ENCODE results near the gene INPP5F. TPM values are rescaled to one million over a fixed set of nuclear protein-coding genes. Genes with fewer than 3 reads are reported as not detected.

The INPP5F gene
- total and polyA plus RNA-seq, 2 of the 13 experiments (the other 11 are each of a cell fraction or from before 2014, with no cell fraction given): 12.5 to 15.7 TPM

GRCh38 chr10:119714484-119714816, 11.4 kb upstream of the INPP5F start:
- ChIA-PET CTCF (ENCODE audit: low intra/inter-chr PET ratio, low total read pairs) (no interaction called here), POLR2A (interaction anchor here (1.5 kb wide), 1 partner anchor 11 kb away, joined by 4 read pairs; the partner anchor contains the start of gene INPP5F)
- H4K20me1 ChIP-seq (ENCODE audit: insufficient read depth, low read length): no peaks in the 10 kb centered on the region
- no peak overlapping the region for H3K4me2 ChIP-seq (ENCODE audit: low read depth, low read length)
- H3K9me3 ChIP-seq (ENCODE audit: low read length): no peaks in the 10 kb centered on the region
- H3K79me2 ChIP-seq (ENCODE audit: insufficient read depth, low read length): no peaks in the 10 kb centered on the region
- H3K27ac ChIP-seq (ENCODE audit: extremely low read length, insufficient read depth, low read length): no peak overlapping the region
- H3K27me3 ChIP-seq (ENCODE audit: control insufficient read depth in 1 of 2, insufficient read depth in 2 of 2, low read length in 2 of 2): no peaks in the 10 kb centered on the region
- no peaks in the 10 kb centered on the region for H3K36me3 ChIP-seq (replicated peaks in 1 of 2; ENCODE audit: control insufficient read depth in 1 of 2, insufficient read depth in 2 of 2, low read length in 2 of 2)
- WGBS (ENCODE audit: low lambda C conversion rate): 69% methylated on average over 2 of the region's 2 CpGs
- no peak overlapping the region for H3K4me3 ChIP-seq (replicated peaks in 1 of 3; ENCODE audit: insufficient read depth in 1 of 3, low read depth in 2 of 3, low read length in 3 of 3)
- DNase-seq (ENCODE audit: low spot score) (no peak), ATAC-seq (no peak), FAIRE-seq (no peak)
- in situ Hi-C loops (cut with HindIII; ENCODE audit: extremely low pct_ligation_motif_present, low pct_unique_long_range_greater_than_20kb): no loop called here
- peaks cover 25% of the 10 kb centered on the region for H3K4me1 ChIP-seq (ENCODE audit: insufficient read depth, low read length)
- H3K9ac ChIP-seq (ENCODE audit: insufficient read depth, low read depth, low read length): no peak overlapping the region
- no TSS peak for BruUV-seq (replicated peaks)
- intact Hi-C loops (cut with micrococcal nuclease; ENCODE audit: unreplicated experiment): no loop called here
- no peak overlapping the region for H2AFZ ChIP-seq (ENCODE audit: low read length)
- no peak for TF ChIP-seq DZIP1 (CRISPR knock-in tag; IDR thresholded peaks at IDR 0.05)
- TF ChIP-seq ZNF468 (CRISPR knock-in tag; IDR thresholded peaks at IDR 0.05): no peak
- TF ChIP-seq ZKSCAN8 (CRISPR knock-in tag; IDR thresholded peaks at IDR 0.05; ENCODE audit: borderline replicate concordance): no peak
- TF ChIP-seq ZNF605 (CRISPR knock-in tag; IDR thresholded peaks at IDR 0.05): no peak
- TF ChIP-seq SIX1 (CRISPR knock-in tag; IDR thresholded peaks at IDR 0.05; ENCODE audit: borderline replicate concordance): no peak
- TF ChIP-seq REST (IDR thresholded peaks at IDR 0.05; ENCODE audit: borderline replicate concordance in 1 of 2, low read depth in 1 of 2, low read length in 2 of 2): no peak
- TF ChIP-seq SRSF4 (IDR thresholded peaks at IDR 0.05; ENCODE audit: low read depth, low read length, poor library complexity, severe bottlenecking): no peak
- no peak for TF ChIP-seq ZNF142 (CRISPR knock-in tag; IDR thresholded peaks at IDR 0.05)
- TF ChIP-seq RAD51 (IDR thresholded peaks at IDR 0.05; ENCODE audit: borderline replicate concordance): no peak
- TF ChIP-seq CCDC6 (CRISPR knock-in tag; IDR thresholded peaks at IDR 0.05): no peak
- no peak for TF ChIP-seq KDM5B (CRISPR knock-in tag; IDR thresholded peaks at IDR 0.05; ENCODE audit: borderline replicate concordance)
